Neural crest cell (in vitro differentiated cells): Measurements from ENCODE around the gene ICE1. TPM values are rescaled to one million over a fixed set of nuclear protein-coding genes. Genes with fewer than 3 reads are reported as not detected.
"Not testable (repeated sequence)": the region's sequence is repeated elsewhere in the genome, so short reads cannot be mapped to it uniquely, and the experiment has no call there.

Experiments used
- DNase-seq: peaks from one replicate; pipeline ENCODE4 v3.0.0; 2021; ENCODE audit warnings: low read depth, mixed read lengths, low spot score
- H3K27ac Mint-ChIP-seq: one replicate; pipeline ENCODE4 v1.8.0; 2021; ENCODE audit warnings: mild to moderate bottlenecking, mixed read lengths; ENCODE audit not compliant: unreplicated experiment
- H3K27me3 Mint-ChIP-seq: 2 replicates; pipeline ENCODE4 v1.8.0; 2021; ENCODE audit warnings: low read depth, mild to moderate bottlenecking, mixed read lengths
- H3K36me3 Mint-ChIP-seq: 2 replicates; pipeline ENCODE4 v1.8.0; 2021; ENCODE audit warnings: low read depth, mild to moderate bottlenecking, mixed read lengths
- H3K4me1 Mint-ChIP-seq: 2 replicates; pipeline ENCODE4 v1.8.0; 2021; ENCODE audit warnings: mixed read lengths
- H3K4me3 Mint-ChIP-seq: one replicate; pipeline ENCODE4 v1.8.0; 2021; ENCODE audit warnings: mild to moderate bottlenecking, mixed read lengths
- H3K9me3 Mint-ChIP-seq: 2 replicates; pipeline ENCODE4 v1.8.0; 2021; ENCODE audit warnings: mixed read lengths
- total RNA-seq: library from RNA; stranded (reverse); gene quantifications from 2 replicates; pipeline ENCODE4 v1.2.1, GENCODE V29; 2021
- TF ChIP-seq, protein P1 (sequence below): fragments of 200-600 bp; sonication (generic); conservative IDR thresholded peaks from 2 replicates; pipeline ENCODE4 v1.5.0; 2021; ENCODE audit warnings: antibody characterized with exemption, mild to moderate bottlenecking

ICE1 gene
- total RNA-seq, 1 donor from 2014 or later, result 35.1 TPM

DNA sequence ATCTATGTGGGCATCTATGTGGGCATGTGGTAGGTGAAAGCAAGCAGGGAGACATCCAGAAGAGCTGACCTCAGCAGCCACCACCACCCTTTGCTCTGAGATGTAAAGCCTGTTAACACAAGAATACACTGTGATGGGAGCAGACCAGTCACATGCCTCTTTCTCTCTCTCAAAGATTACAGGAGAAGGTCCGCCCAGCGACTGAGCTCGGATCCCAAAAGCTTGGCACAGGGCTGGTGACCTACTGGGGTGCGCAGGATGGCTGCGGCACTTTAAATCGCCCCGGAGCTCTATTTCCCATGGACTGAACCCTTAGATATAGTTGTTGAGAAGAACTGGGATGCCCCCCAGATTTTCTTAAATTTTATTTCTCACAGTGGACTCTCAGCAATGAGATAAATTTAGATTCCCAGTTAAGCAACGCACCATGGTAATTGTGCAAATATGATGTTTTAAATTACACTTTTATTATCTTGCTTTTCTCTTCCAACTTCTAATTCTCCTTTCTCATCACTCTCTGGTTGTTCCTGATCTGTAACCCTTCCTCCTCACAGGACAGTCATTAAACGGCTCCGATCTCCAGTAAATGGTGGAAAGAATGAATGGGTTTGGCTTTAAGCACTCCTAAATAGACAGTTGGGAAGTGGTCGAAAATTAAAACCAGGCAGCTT lies 37.7 kb upstream of the ICE1 start:
- Mint-ChIP-seq H3K4me1 (peaks cover 10% of the 10 kb centered on the region), H3K4me3 (no peak overlapping the region), H3K27me3 (no peaks in the 10 kb centered on the region), H3K27ac (no peak overlapping the region), H3K9me3 (no peaks in the 10 kb centered on the region), H3K36me3 (no peaks in the 10 kb centered on the region)
- TF ChIP-seq, protein P1, sequence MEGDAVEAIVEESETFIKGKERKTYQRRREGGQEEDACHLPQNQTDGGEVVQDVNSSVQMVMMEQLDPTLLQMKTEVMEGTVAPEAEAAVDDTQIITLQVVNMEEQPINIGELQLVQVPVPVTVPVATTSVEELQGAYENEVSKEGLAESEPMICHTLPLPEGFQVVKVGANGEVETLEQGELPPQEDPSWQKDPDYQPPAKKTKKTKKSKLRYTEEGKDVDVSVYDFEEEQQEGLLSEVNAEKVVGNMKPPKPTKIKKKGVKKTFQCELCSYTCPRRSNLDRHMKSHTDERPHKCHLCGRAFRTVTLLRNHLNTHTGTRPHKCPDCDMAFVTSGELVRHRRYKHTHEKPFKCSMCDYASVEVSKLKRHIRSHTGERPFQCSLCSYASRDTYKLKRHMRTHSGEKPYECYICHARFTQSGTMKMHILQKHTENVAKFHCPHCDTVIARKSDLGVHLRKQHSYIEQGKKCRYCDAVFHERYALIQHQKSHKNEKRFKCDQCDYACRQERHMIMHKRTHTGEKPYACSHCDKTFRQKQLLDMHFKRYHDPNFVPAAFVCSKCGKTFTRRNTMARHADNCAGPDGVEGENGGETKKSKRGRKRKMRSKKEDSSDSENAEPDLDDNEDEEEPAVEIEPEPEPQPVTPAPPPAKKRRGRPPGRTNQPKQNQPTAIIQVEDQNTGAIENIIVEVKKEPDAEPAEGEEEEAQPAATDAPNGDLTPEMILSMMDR, result no peak
- DNase-seq, result no peak

DNA sequence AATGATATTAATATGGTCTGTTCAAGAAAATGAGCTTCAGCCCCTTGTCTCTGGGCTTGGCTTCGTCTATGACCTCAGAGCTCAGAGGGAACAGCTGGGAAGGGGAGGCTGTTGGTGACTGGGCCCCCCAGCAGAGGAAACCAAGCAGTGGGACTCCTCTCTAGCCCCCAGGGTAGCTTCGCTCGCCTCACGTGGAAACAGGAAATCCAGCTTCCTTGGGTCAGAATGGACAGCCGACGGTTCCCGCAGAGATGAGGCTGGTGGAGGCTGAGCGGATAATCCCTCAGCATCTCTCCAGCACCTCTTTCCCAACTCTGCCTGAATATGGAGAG lies 37.2 kb upstream of the ICE1 start:
- Mint-ChIP-seq H3K4me1 (peaks cover 5% of the 10 kb centered on the region), H3K27me3 (no peaks in the 10 kb centered on the region), H3K36me3 (no peaks in the 10 kb centered on the region), H3K9me3 (no peaks in the 10 kb centered on the region), H3K4me3 (no peak overlapping the region), H3K27ac (no peak overlapping the region)
- DNase-seq, result no peak
- TF ChIP-seq, protein P1, result no peak

DNA sequence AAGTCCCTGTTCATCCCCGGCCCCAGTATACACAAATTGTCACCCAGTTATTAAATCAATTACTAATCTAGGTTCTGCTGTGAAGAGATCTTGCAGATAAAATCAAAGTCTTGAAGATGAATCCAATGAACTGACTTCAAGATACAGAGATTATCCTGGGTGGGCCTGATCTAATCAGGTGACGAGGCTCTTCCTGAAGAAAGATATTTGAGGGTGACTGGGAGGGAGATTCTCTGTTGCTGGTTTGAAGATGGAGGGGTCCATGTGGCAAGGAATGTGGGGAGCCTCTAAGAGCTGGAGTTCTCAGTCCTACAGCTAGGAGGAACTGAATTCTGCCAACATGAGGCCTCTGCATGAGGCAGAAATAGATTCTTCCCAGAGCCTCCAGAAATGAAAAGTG lies 36.1 kb upstream of the ICE1 start:
- Mint-ChIP-seq H3K27ac (no peak overlapping the region), H3K4me3 (no peak overlapping the region), H3K4me1 (no peaks in the 10 kb centered on the region), H3K27me3 (no peaks in the 10 kb centered on the region), H3K9me3 (no peaks in the 10 kb centered on the region), H3K36me3 (no peaks in the 10 kb centered on the region)
- DNase-seq, result no peak
- TF ChIP-seq, protein P1, result no peak

DNA sequence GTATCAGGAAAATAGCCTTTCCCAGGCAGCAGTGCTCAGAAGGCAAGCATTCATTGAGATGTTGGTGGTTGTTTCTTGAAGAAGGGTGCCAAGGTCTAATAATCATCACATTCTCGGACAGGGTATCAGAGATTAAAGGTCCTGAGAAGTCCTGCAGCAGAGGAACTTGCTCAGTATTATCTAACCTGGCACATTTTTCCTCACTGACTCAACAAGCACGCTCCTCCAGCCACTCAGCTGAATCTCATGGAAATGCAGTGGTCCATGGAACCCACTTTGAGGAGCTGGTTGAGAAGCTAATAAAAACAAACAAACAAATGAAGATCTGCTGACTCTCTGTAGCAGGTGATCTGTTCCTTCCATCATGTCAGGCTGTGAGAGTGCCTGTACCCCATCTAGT lies 35.3 kb upstream of the ICE1 start:
- TF ChIP-seq, protein P1, result no peak
- Mint-ChIP-seq H3K9me3 (no peaks in the 10 kb centered on the region), H3K4me3 (no peak overlapping the region), H3K36me3 (no peaks in the 10 kb centered on the region), H3K27me3 (no peaks in the 10 kb centered on the region), H3K4me1 (no peaks in the 10 kb centered on the region), H3K27ac (no peak overlapping the region)
- DNase-seq, result no peak

DNA sequence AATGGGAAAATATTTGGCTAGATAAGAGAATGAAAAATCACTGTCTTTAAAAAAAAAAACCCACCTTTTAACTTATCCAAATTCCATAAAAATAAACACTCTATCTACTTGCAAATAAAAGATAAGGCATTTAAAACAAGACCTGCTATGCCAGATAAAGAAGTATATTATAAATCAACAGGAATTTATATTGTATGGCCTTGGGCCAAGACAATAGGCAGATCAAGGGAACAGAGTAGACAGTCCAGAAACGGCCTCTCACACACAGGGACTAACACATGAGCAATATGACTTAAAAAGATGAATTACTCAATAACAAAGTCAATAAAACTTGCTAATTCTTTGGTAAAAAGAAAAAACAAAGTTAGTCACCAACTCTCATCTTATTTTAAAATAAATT lies 34.7 kb upstream of the ICE1 start:
- Mint-ChIP-seq H3K27me3 (no peaks in the 10 kb centered on the region), H3K4me3 (no peak overlapping the region), H3K27ac (no peak overlapping the region), H3K36me3 (no peaks in the 10 kb centered on the region), H3K9me3 (no peaks in the 10 kb centered on the region), H3K4me1 (no peaks in the 10 kb centered on the region)
- TF ChIP-seq, protein P1, result no peak
- no peak for DNase-seq

DNA sequence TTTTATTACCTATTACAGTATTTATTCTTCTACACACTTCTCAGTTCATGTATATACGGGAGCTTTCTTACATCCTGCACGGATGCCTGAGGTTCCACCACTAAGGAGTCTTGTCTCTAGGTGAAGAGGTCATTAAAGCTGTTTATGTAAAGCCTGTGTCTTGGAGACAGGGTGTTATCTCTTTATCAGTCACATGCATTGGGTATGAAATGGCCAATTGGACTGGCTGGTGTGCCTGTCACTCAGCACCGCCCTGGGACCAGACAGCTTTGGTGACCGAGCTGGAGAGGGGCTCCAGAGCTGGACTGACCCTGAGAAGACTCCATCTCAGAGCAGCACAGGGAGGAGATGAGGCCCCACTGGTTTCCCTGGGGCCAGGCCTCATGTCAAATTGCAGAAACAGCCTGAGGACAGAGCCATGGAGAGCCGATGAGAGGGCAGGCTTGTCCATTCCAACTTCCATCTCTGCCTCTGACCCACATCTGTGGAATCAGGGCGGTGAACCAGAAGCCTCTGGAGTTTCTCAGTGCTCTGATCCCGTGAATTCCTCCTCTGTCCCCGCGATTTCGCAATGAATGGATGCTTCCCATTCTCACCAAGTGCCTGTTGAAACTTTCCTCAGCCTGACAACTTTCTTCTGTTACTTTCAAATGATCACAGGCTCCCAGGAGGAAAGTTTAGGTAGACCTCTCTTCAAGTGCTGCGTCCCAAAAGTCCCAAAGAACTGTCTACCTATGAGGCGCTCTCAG lies 32.2 kb upstream of the ICE1 start:
- not testable (repeated sequence) for H3K36me3 Mint-ChIP-seq, H3K27me3 Mint-ChIP-seq, H3K9me3 Mint-ChIP-seq, DNase-seq, H3K4me3 Mint-ChIP-seq, H3K27ac Mint-ChIP-seq, H3K4me1 Mint-ChIP-seq

DNA sequence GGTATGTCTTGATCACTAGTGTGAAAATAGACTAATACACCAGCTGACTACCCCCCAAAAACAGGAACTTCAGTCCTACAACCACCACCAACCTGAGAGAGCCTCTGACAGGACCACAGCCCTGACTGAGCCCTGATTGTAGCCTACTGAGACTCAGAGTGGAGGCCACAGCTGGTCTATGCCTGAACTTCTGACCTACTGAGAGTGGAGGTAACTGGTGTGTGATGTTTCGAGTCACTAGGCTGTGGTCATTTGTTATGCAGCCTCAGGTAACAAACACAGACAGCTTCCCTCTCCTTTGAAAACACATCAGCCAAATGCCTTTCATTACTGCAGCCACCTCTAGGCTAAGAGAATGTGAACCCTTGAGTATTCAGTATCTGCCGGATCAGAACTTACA lies 30.0 kb upstream of the ICE1 start:
- H3K36me3 Mint-ChIP-seq, H3K9me3 Mint-ChIP-seq, DNase-seq, H3K27me3 Mint-ChIP-seq, H3K27ac Mint-ChIP-seq, H3K4me1 Mint-ChIP-seq, H3K4me3 Mint-ChIP-seq: not testable (repeated sequence)
